K562 (cell line): ENCODE results near the gene ZNF10. TPM values are rescaled to one million over a fixed set of nuclear protein-coding genes. Genes with fewer than 3 reads are reported as not detected.

Source experiments
- E2F3 ChIP-seq: fragments of 250-450 bp; sonication (Bioruptor Pico); IDR thresholded peaks from 2 replicates; pipeline ENCODE4 v1.4.0; 2020; ENCODE audit warnings: mild to moderate bottlenecking
- GTF2A2 ChIP-seq: IDR thresholded peaks from 2 replicates; pipeline ENCODE4 v1.6.1; 2016; ENCODE audit warnings: mild to moderate bottlenecking, missing genetic modification characterization, missing compliant biosample characterization
- HDAC2 ChIP-seq: fragments of 450-650 bp; IDR thresholded peaks from 2 replicates; pipeline ENCODE4 v1.6.1; 2016; ENCODE audit warnings: mild to moderate bottlenecking
- JUNB ChIP-seq: fragments of 450-650 bp; formaldehyde crosslinking; conservative IDR thresholded peaks from 2 replicates; pipeline ENCODE4 v1.4.0; 2020; ENCODE audit warnings: mild to moderate bottlenecking
- KDM4B ChIP-seq, 2 experiments: fragments of 450-650 bp in 1 of 2; sonication (generic) in 1 of 2; IDR thresholded peaks; 2 replicates each; pipeline ENCODE4 v1.6.1; 2016 to 2017; ENCODE audit warnings: borderline replicate concordance in 2 of 2, antibody characterized with exemption in 1 of 2, low read depth in 1 of 2, mild to moderate bottlenecking in 1 of 2
- POLR2H ChIP-seq: IDR thresholded peaks from 2 replicates; pipeline ENCODE4 v1.6.1; 2016; ENCODE audit warnings: missing genetic modification characterization, low read depth, mild to moderate bottlenecking, control low read depth, missing compliant biosample characterization, moderate library complexity
- RCOR1 ChIP-seq, 2 experiments: IDR thresholded peaks; 2 replicates each; pipeline ENCODE4 v1.6.1; 2012; ENCODE audit warnings: low read depth in 2 of 2, low read length in 2 of 2, borderline replicate concordance in 1 of 2, improper control_type of control experiment in 1 of 2
- SIX5 ChIP-seq, 2 experiments: IDR thresholded peaks; 2 replicates each; pipeline ENCODE4 v1.6.1; 2011; ENCODE audit warnings: low read length in 2 of 2, borderline replicate concordance in 1 of 2, low read depth in 1 of 2, mild to moderate bottlenecking in 1 of 2, moderate library complexity in 1 of 2; ENCODE audit not compliant: insufficient read depth in 1 of 2
- SMC3 ChIP-seq: conservative IDR thresholded peaks from 2 replicates; pipeline ENCODE4 v1.6.1; 2011; ENCODE audit warnings: low read depth, low read length, improper control_type of control experiment; ENCODE audit not compliant: insufficient read depth
- STAT5A ChIP-seq: IDR thresholded peaks from 2 replicates; pipeline ENCODE4 v1.6.1; 2012; ENCODE audit warnings: low read length, inconsistent platforms, borderline replicate concordance
- TEAD1 ChIP-seq, 2 experiments: fragments of 450-650 bp in 1 of 2; sonication (generic) in 1 of 2; formaldehyde crosslinking; IDR thresholded peaks; 2 replicates each; pipeline versions ENCODE4 v1.4.0 to v1.8.0; 2020 to 2022; ENCODE audit warnings: mild to moderate bottlenecking in 2 of 2, missing genetic modification reagents in 1 of 2
- TGIF2 ChIP-seq: sonication (generic); formaldehyde crosslinking; IDR thresholded peaks from 2 replicates; pipeline ENCODE4 v1.8.1; 2022; ENCODE audit warnings: mild to moderate bottlenecking, missing genetic modification reagents, moderate library complexity
- ZNF133 ChIP-seq: fragments of 250-450 bp; sonication (Bioruptor Pico); IDR thresholded peaks from 2 replicates; pipeline ENCODE4 v1.4.0; 2020; ENCODE audit warnings: mild to moderate bottlenecking
- ZNF24 ChIP-seq: fragments of 450-650 bp; IDR thresholded peaks from 2 replicates; pipeline ENCODE4 v1.6.1; 2016
- ZNF507 ChIP-seq: conservative IDR thresholded peaks from 2 replicates; pipeline ENCODE4 v1.6.1; 2017; ENCODE audit warnings: missing genetic modification characterization, missing compliant biosample characterization
- ZNF696 ChIP-seq: fragments of 250-450 bp; sonication (Bioruptor Pico); conservative IDR thresholded peaks from 2 replicates; pipeline ENCODE4 v1.4.0; 2020; ENCODE audit warnings: mild to moderate bottlenecking, moderate library complexity
- polyA plus RNA-seq, 8 experiments: library from polyadenylated mRNA; depleted of rRNA in 4 of 8; stranded (reverse) in 5 of 8; unstranded in 3 of 8; fragments of >200 nt; fragmentation: Nextera tagmentation in 2 of 8; fragmentation: Illumina TruSeq in 1 of 8; extraction: Ambion mirVana in 2 of 8; extraction: Trizol in 1 of 8; gene quantifications; 2 replicates each; pipeline versions ENCODE4 v1.2.1 to v1.2.3, GENCODE V29; 2011 to 2014; ENCODE audit warnings: inconsistent platforms in 1 of 8, missing spikeins in 1 of 8
- total RNA-seq, 7 experiments: library from RNA; depleted of rRNA in 6 of 7; stranded (reverse); fragments of >200 nt in 6 of 7; fragmentation: Illumina TruSeq in 2 of 7; extraction: Trizol in 2 of 7; gene quantifications; 2 replicates each; pipeline versions ENCODE4 v1.2.1 to v1.2.3, GENCODE V29; 2011 to 2021; ENCODE audit warnings: low replicate concordance in 1 of 7
- TF ChIP-seq, protein P1 (sequence below): fragments of 250-450 bp; sonication (Bioruptor Pico); IDR thresholded peaks from 2 replicates; pipeline ENCODE4 v1.5.1; 2021; ENCODE audit warnings: mild to moderate bottlenecking
- TF ChIP-seq, protein P2 (sequence below): IDR thresholded peaks from 2 replicates; pipeline ENCODE4 v1.6.1; 2011; ENCODE audit not compliant: insufficient read length; ENCODE audit errors: extremely low read depth
- TF ChIP-seq, protein P3 (sequence below): sonication (generic); formaldehyde crosslinking; IDR thresholded peaks from 2 replicates; pipeline ENCODE4 v1.9.0; 2022; ENCODE audit warnings: mild to moderate bottlenecking, missing genetic modification reagents
- TF ChIP-seq, protein P4 (sequence below): fragments of 250-450 bp; sonication (Bioruptor Pico); IDR thresholded peaks from 2 replicates; pipeline ENCODE4 v1.8.0; 2022; ENCODE audit warnings: inconsistent platforms, mild to moderate bottlenecking, moderate library complexity, borderline replicate concordance
- TF ChIP-seq, protein P5 (sequence below): fragments of 250-450 bp; sonication (Bioruptor Pico); IDR thresholded peaks from 2 replicates; pipeline ENCODE4 v1.5.0; 2021
- TF ChIP-seq, protein P6 (sequence below): fragments of 200-800 bp; sonication (Bioruptor generic); IDR thresholded peaks from 2 replicates; pipeline ENCODE4 v1.6.1; 2017; ENCODE audit warnings: missing genetic modification characterization, missing compliant biosample characterization

ZNF10 gene
- total and polyA plus RNA-seq, 9 of the 15 experiments (the other 6 are each of a cell fraction or from before 2014, with no cell fraction given), result 3.5 to 5.8 (median 4.9) TPM

DNA sequence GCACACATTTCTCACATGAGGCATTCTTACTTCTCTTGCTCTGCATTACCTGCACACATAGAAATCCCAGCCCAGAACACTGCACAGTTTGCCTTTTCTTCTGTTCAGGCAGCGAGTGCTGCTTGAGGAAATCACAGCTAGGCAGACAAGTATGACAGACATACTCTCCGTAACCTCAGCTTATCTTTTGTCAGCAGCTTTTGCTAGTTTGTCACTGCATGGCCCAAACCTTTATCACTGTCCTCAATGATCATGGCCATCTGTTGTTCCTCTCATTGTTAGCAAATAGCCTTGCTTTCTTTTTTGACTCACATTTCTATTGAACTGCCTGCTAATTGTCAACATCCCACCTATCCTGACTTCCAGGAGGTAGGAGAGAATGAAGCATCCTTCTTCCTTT is 5.3 kb downstream of the ZNF10 start (continued):
- TF ChIP-seq, protein P1, sequence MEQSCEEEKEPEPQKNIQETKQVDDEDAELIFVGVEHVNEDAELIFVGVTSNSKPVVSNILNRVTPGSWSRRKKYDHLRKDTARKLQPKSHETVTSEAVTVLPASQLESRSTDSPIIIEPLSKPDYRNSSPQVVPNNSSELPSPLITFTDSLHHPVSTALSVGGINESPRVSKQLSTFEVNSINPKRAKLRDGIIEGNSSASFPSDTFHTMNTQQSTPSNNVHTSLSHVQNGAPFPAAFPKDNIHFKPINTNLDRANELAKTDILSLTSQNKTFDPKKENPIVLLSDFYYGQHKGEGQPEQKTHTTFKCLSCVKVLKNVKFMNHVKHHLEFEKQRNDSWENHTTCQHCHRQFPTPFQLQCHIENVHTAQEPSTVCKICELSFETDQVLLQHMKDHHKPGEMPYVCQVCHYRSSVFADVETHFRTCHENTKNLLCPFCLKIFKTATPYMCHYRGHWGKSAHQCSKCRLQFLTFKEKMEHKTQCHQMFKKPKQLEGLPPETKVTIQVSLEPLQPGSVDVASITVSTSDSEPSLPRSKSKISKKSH (CRISPR knock-in tag), result no peak
- no peak for TF ChIP-seq TGIF2 (CRISPR knock-in tag)
- TF ChIP-seq ZNF24, result no peak
- TF ChIP-seq RCOR1 (IDR thresholded peaks at IDR 0.05; ENCODE audit: borderline replicate concordance in 1 of 2, low read depth in 2 of 2, low read length in 2 of 2), result peak; percentile 91 to 99
- TF ChIP-seq KDM4B (IDR thresholded peaks at IDR 0.05; ENCODE audit: borderline replicate concordance in 2 of 2, low read depth in 1 of 2), result no peak
- TF ChIP-seq, protein P2, sequence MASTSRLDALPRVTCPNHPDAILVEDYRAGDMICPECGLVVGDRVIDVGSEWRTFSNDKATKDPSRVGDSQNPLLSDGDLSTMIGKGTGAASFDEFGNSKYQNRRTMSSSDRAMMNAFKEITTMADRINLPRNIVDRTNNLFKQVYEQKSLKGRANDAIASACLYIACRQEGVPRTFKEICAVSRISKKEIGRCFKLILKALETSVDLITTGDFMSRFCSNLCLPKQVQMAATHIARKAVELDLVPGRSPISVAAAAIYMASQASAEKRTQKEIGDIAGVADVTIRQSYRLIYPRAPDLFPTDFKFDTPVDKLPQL, result no peak
- no peak for TF ChIP-seq GTF2A2 (tag)
- TF ChIP-seq HDAC2, result peak; percentile 98
- TF ChIP-seq E2F3 (CRISPR knock-in tag), result no peak
- TF ChIP-seq SMC3, result no peak
- no peak for TF ChIP-seq SIX5 (IDR thresholded peaks at IDR 0.05; ENCODE audit: borderline replicate concordance in 1 of 2, insufficient read depth in 1 of 2, low read depth in 1 of 2, low read length in 2 of 2)
- TF ChIP-seq, protein P3, sequence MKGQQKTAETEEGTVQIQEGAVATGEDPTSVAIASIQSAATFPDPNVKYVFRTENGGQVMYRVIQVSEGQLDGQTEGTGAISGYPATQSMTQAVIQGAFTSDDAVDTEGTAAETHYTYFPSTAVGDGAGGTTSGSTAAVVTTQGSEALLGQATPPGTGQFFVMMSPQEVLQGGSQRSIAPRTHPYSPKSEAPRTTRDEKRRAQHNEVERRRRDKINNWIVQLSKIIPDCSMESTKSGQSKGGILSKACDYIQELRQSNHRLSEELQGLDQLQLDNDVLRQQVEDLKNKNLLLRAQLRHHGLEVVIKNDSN (CRISPR knock-in tag), result no peak
- TF ChIP-seq POLR2H (tag), result no peak
- TF ChIP-seq, protein P4, sequence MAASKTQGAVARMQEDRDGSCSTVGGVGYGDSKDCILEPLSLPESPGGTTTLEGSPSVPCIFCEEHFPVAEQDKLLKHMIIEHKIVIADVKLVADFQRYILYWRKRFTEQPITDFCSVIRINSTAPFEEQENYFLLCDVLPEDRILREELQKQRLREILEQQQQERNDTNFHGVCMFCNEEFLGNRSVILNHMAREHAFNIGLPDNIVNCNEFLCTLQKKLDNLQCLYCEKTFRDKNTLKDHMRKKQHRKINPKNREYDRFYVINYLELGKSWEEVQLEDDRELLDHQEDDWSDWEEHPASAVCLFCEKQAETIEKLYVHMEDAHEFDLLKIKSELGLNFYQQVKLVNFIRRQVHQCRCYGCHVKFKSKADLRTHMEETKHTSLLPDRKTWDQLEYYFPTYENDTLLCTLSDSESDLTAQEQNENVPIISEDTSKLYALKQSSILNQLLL (CRISPR knock-in tag), result no peak
- TF ChIP-seq, protein P5, sequence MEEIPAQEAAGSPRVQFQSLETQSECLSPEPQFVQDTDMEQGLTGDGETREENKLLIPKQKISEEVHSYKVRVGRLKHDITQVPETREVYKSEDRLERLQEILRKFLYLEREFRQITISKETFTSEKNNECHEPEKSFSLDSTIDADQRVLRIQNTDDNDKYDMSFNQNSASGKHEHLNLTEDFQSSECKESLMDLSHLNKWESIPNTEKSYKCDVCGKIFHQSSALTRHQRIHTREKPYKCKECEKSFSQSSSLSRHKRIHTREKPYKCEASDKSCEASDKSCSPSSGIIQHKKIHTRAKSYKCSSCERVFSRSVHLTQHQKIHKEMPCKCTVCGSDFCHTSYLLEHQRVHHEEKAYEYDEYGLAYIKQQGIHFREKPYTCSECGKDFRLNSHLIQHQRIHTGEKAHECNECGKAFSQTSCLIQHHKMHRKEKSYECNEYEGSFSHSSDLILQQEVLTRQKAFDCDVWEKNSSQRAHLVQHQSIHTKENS (CRISPR knock-in tag), result no peak
- TF ChIP-seq ZNF696 (CRISPR knock-in tag), result no peak
- TF ChIP-seq STAT5A, result peak; percentile 57; the same call in 1 of the 2 replicates
- TF ChIP-seq TEAD1 (CRISPR knock-in tag; IDR thresholded peaks at IDR 0.05), result no peak
- TF ChIP-seq ZNF133 (CRISPR knock-in tag), result no peak
- no peak for TF ChIP-seq ZNF507
- TF ChIP-seq, protein P6, sequence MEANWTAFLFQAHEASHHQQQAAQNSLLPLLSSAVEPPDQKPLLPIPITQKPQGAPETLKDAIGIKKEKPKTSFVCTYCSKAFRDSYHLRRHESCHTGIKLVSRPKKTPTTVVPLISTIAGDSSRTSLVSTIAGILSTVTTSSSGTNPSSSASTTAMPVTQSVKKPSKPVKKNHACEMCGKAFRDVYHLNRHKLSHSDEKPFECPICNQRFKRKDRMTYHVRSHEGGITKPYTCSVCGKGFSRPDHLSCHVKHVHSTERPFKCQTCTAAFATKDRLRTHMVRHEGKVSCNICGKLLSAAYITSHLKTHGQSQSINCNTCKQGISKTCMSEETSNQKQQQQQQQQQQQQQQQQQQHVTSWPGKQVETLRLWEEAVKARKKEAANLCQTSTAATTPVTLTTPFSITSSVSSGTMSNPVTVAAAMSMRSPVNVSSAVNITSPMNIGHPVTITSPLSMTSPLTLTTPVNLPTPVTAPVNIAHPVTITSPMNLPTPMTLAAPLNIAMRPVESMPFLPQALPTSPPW, result no peak
- TF ChIP-seq JUNB (CRISPR knock-in tag), result no peak
